ENCODE measurements around the gene FUBP1. TPM values are rescaled to one million over a fixed set of nuclear protein-coding genes. Genes with fewer than 3 reads are reported as not detected.

The FUBP1 gene
- total and polyA plus RNA-seq, 2 of the 13 experiments (the other 11 are each of a cell fraction or from before 2014, with no cell fraction given): 98.1 to 166 TPM

DNA sequence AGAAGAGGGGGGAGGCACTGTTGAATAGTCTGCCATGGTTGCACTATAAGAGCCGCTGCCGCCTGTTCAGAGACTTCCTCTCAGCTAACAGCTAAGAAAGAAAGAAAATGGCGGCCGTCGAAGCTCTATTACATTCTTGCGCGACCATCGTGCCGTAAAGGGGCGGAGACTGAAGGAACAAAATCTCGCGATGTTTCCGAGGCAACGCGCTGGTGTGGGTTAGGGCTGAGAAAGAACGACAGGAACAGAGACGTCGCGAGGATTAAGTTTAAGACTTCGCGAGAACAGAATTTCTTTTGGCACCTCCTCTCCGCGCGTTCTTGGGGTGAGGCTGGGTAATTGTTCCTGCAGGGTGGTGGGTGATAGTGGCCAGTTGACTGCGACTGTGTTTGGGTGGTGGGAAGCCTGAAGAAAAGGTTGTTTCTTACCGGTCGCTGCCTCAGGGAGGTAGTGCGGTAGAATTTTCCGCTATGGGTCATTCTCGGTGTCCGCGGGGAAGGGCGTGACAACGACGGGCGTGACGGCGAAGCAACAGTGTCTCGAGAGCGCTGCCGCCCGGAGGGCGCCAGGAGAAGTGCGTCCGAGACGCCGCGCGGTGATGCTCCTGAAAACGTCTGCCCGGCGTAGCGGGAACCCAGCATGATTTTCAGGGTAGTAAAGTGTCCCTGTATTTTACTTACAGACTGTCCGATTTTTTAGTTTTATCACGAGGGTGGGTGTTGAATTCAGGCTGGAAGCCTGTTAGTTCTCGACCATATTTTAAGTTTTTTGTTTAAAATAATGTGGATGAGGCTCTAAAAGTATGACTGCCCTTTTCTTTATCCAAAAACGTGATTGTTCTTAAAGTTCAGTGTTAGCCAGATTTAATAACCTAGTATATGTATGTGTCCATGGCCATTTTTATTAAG lies at the start of gene FUBP1 (continued):
- TF ChIP-seq, protein P1, sequence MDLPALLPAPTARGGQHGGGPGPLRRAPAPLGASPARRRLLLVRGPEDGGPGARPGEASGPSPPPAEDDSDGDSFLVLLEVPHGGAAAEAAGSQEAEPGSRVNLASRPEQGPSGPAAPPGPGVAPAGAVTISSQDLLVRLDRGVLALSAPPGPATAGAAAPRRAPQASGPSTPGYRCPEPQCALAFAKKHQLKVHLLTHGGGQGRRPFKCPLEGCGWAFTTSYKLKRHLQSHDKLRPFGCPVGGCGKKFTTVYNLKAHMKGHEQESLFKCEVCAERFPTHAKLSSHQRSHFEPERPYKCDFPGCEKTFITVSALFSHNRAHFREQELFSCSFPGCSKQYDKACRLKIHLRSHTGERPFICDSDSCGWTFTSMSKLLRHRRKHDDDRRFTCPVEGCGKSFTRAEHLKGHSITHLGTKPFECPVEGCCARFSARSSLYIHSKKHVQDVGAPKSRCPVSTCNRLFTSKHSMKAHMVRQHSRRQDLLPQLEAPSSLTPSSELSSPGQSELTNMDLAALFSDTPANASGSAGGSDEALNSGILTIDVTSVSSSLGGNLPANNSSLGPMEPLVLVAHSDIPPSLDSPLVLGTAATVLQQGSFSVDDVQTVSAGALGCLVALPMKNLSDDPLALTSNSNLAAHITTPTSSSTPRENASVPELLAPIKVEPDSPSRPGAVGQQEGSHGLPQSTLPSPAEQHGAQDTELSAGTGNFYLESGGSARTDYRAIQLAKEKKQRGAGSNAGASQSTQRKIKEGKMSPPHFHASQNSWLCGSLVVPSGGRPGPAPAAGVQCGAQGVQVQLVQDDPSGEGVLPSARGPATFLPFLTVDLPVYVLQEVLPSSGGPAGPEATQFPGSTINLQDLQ (CRISPR knock-in tag; IDR thresholded peaks at IDR 0.05): 0 out of 2 replicates have a peak, but pooled peaks have one; percentile 4
- TF ChIP-seq, protein P2, sequence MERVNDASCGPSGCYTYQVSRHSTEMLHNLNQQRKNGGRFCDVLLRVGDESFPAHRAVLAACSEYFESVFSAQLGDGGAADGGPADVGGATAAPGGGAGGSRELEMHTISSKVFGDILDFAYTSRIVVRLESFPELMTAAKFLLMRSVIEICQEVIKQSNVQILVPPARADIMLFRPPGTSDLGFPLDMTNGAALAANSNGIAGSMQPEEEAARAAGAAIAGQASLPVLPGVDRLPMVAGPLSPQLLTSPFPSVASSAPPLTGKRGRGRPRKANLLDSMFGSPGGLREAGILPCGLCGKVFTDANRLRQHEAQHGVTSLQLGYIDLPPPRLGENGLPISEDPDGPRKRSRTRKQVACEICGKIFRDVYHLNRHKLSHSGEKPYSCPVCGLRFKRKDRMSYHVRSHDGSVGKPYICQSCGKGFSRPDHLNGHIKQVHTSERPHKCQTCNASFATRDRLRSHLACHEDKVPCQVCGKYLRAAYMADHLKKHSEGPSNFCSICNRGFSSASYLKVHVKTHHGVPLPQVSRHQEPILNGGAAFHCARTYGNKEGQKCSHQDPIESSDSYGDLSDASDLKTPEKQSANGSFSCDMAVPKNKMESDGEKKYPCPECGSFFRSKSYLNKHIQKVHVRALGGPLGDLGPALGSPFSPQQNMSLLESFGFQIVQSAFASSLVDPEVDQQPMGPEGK (CRISPR knock-in tag; IDR thresholded peaks at IDR 0.05): peak; percentile 12; the same call in 1 of the 2 replicates
- no peak; the same call in 1 of the 2 replicates for TF ChIP-seq KLF12 (CRISPR knock-in tag; IDR thresholded peaks at IDR 0.05; ENCODE audit: borderline replicate concordance)
- TF ChIP-seq DPF2 (CRISPR knock-in tag; IDR thresholded peaks at IDR 0.05; ENCODE audit: borderline replicate concordance, low read depth): no peak
- 0 out of 2 replicates have a peak, but pooled peaks have one; percentile 56 for TF ChIP-seq ZNF230 (CRISPR knock-in tag; IDR thresholded peaks at IDR 0.05)
- TF ChIP-seq, protein P3, sequence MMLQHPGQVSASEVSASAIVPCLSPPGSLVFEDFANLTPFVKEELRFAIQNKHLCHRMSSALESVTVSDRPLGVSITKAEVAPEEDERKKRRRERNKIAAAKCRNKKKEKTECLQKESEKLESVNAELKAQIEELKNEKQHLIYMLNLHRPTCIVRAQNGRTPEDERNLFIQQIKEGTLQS (CRISPR knock-in tag; IDR thresholded peaks at IDR 0.05): no peak
- TF ChIP-seq ZNF180 (CRISPR knock-in tag; IDR thresholded peaks at IDR 0.05; ENCODE audit: borderline replicate concordance, low read depth): no peak
- TF ChIP-seq ZNF337 (CRISPR knock-in tag; IDR thresholded peaks at IDR 0.05; ENCODE audit: borderline replicate concordance, low read depth): no peak
- no peak for TF ChIP-seq SRSF4 (IDR thresholded peaks at IDR 0.05; ENCODE audit: low read depth, low read length, poor library complexity, severe bottlenecking)
- no peak for TF ChIP-seq ZNF703 (CRISPR knock-in tag; IDR thresholded peaks at IDR 0.05; ENCODE audit: borderline replicate concordance)
- TF ChIP-seq ARNT (IDR thresholded peaks at IDR 0.05): no peak
- TF ChIP-seq JARID2 (CRISPR knock-in tag; IDR thresholded peaks at IDR 0.05; ENCODE audit: insufficient replicate concordance): no peak
- no peak for TF ChIP-seq CAMTA2 (CRISPR knock-in tag; IDR thresholded peaks at IDR 0.05; ENCODE audit: borderline replicate concordance)
- TF ChIP-seq, protein P4, sequence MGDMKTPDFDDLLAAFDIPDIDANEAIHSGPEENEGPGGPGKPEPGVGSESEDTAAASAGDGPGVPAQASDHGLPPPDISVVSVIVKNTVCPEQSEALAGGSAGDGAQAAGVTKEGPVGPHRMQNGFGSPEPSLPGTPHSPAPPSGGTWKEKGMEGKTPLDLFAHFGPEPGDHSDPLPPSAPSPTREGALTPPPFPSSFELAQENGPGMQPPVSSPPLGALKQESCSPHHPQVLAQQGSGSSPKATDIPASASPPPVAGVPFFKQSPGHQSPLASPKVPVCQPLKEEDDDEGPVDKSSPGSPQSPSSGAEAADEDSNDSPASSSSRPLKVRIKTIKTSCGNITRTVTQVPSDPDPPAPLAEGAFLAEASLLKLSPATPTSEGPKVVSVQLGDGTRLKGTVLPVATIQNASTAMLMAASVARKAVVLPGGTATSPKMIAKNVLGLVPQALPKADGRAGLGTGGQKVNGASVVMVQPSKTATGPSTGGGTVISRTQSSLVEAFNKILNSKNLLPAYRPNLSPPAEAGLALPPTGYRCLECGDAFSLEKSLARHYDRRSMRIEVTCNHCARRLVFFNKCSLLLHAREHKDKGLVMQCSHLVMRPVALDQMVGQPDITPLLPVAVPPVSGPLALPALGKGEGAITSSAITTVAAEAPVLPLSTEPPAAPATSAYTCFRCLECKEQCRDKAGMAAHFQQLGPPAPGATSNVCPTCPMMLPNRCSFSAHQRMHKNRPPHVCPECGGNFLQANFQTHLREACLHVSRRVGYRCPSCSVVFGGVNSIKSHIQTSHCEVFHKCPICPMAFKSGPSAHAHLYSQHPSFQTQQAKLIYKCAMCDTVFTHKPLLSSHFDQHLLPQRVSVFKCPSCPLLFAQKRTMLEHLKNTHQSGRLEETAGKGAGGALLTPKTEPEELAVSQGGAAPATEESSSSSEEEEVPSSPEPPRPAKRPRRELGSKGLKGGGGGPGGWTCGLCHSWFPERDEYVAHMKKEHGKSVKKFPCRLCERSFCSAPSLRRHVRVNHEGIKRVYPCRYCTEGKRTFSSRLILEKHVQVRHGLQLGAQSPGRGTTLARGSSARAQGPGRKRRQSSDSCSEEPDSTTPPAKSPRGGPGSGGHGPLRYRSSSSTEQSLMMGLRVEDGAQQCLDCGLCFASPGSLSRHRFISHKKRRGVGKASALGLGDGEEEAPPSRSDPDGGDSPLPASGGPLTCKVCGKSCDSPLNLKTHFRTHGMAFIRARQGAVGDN (CRISPR knock-in tag; IDR thresholded peaks at IDR 0.05): peak; percentile 88
- no peak for TF ChIP-seq CC2D1A (CRISPR knock-in tag; IDR thresholded peaks at IDR 0.05)
- TF ChIP-seq HDAC6 (IDR thresholded peaks at IDR 0.05; ENCODE audit: low read depth, low read length): no peak
- peak; percentile 61 for TF ChIP-seq ZNF777 (CRISPR knock-in tag; IDR thresholded peaks at IDR 0.05)
- peak; percentile 73; the same call in 1 of the 2 replicates for TF ChIP-seq DNMT3B (CRISPR knock-in tag; conservative IDR thresholded peaks at IDR 0.05)
- no peak for TF ChIP-seq HNRNPK (IDR thresholded peaks at IDR 0.05; ENCODE audit: low read depth, low read length, poor library complexity, severe bottlenecking)
